GM21390 (cell line): ENCODE results near the gene EDC4.
"Not testable (repeated sequence)": the region's sequence is repeated elsewhere in the genome, so short reads cannot be mapped to it uniquely, and the experiment has no call there.

Experiments
- ATAC-seq: cut with Tn5 transposase; IDR thresholded peaks from one replicate; pipeline ENCODE4 v1.9.1; 2021; ENCODE audit not compliant: unreplicated experiment

The EDC4 gene

DNA sequence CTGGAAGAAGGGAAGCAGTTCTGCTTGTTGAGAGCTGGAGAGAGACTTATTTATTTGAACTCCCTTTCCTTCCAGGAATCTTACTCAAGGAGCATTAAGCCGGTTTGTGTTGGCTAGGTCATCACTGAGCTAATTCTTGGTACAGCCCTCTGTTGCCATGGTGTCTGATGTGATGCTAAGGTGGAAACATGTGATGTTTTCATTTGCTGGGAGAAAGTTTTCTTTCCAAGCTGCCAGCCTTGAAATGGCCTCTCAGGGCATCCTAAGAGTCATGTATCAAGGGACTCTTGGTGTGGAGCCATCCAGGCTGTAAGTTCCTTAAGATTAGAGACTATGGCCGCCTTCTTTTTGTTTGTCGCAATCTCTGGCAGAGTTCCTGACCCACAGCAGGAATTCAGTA, 24.4 kb downstream of the EDC4 start:
- ATAC-seq: no peak

DNA sequence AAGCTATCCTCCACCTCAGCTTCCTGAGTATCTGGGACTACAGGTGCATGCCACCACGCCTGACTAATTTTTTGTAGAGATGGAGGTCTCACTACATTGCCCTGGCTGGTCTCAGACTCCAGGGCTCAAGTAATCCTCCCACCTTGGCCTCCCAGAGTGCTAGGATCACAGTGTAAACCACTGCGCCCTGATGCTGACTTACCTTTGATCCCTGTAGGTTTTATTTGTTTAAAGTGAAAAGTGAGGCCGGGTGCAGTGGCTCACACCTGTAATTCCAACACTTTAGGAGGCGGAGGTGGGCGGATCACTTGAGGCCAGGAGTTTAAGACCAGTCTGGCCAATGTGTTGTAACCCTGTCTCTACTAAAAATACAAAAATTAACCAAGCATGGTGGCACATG, 28.9 kb downstream of the EDC4 start:
- ATAC-seq: no peak

- ATAC-seq: no peak
These were observed 30.0 kb downstream of the EDC4 start for GRCh38 chr16:67902831-67903230.

DNA sequence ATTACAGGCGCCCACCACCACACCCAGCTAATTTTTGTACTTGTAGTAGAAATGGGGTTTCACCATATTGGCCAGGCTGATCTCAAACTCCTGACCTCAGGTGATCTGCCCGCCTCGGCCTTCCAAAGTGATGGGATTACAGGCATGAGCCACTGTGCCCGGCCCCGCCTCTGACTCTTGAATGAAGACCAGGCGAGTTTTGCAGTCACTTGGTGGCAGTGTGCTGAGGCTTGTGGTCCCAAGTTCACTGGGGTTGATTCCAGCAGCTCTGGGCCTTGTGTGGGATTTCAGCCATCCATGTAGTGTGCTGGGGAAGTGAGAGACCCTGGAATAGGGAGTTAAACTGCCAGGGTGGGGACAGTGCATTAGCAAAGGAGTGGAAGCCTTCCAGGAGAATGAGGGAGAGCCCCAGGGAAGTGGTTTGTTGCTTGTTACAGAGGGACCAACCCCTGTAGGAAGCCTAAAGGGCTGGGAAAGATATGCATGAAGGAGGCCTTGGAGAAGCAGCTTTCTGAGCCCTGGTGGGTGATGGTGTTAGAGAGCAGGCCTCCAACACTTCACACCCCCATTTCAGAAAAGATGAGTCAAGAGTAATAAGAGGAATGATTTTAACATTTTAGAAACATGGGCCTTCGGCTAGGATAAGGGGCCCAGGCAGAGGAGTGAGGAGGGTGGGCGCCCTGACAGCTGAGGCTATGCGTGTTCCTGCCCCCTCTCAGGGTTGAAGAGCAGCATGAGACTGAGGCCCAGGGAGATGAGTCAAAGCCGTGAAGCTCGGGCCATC, 34.7 kb downstream of the EDC4 start:
- ATAC-seq: no peak

DNA sequence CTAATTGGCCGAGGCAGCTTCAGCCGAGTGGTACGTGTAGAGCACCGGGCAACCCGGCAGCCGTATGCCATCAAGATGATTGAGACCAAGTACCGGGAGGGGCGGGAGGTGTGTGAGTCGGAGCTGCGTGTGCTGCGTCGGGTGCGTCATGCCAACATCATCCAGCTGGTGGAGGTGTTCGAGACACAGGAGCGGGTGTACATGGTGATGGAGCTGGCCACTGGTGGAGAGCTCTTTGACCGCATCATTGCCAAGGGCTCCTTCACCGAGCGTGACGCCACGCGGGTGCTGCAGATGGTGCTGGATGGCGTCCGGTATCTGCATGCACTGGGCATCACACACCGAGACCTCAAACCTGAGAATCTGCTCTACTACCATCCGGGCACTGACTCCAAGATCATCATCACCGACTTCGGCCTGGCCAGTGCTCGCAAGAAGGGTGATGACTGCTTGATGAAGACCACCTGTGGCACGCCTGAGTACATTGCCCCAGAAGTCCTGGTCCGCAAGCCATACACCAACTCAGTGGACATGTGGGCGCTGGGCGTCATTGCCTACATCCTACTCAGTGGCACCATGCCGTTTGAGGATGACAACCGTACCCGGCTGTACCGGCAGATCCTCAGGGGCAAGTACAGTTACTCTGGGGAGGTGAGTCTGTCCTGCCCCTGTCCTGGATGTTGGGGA, 36.3 kb downstream of the EDC4 start:
- ATAC-seq: no peak

- no peak for ATAC-seq
These were observed 37.3 kb downstream of the EDC4 start for GRCh38 chr16:67910158-67910557.

DNA sequence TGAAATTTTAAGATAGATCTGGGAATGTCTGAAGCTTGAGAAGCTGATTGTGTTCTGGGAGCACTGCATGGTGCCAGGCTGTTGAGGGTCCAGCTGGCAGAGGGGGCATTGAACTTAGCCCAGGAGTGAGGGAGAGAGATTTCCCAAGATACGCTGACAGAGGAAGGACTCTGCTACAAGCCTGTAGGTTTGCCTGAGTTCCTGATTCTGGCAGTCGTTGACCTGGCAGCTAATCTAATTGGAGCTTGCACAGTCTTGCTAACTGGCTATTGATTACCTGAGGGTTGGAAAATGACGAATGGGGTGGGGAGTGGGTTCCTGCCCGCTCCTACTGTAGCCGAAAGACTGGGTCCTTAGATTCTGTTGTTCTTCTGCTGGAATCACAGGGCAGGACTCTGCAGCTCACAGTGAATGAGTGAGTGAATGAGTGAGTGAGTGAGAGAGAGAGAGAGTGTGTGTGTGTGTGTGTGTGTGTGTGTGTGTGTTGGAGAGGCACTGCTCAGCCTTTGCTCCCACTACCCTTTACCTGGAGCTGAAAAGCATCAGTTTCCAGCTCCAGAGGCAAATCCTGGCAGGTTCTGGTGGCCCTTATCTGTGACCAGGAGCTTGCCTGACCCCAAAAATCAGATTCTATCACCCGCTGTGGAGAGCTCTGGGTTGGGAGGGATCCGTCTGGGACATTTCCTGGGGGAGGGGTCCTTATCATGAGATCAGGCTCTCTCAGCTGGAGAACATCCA, 42.1 kb downstream of the EDC4 start:
- ATAC-seq: no peak

DNA sequence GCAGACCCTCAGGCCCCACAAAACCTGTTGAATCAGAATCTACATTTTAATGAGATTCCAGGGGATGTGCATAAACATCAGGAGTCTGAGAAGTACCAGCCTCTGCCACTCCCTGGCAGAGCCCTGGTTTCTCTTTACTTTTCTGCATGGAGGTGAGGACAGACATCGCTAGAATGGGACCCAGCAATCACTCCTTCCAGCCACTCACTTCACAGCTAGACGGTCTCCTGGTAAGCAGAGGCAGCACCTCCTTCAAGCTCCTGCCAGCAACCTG, 42.6 kb downstream of the EDC4 start:
- not testable (repeated sequence) for ATAC-seq

- no peak for ATAC-seq
These were observed 43.2 kb downstream of the EDC4 start for GRCh38 chr16:67915831-67916723.

DNA sequence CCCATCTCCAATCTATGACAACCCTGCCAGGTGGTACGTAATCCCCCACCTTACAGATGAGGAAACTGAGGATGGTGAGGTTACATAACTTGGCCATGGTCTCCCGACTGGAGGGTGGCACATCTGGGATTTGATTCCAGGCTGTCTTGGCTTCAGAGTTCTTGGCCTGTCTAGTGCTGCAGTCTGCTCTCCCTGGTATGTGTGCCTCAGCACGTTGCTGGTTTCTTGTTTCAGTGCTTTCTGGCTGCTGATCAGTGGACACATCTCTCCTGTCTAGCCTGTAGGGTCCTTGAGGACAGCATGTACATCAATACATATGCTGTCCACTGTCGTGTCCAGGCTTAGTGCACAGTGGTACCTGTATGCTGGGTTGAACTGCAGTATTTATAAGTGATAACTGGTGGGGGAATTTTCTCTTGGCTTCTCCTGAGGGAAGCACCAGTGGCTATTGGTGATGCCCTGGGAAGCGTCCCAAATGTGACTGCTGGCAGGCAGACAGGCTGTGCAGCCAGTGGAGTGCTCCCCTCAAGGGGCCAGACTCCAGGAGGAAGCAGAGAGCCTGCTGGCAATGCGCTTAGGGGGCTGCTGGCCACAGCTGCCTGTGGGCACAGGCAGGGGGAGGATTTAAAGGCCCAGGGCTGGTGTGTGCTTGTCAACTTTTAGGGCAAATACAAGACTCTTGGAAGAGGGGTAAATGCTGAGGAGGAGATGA, 44.4 kb downstream of the EDC4 start:
- no peak for ATAC-seq

DNA sequence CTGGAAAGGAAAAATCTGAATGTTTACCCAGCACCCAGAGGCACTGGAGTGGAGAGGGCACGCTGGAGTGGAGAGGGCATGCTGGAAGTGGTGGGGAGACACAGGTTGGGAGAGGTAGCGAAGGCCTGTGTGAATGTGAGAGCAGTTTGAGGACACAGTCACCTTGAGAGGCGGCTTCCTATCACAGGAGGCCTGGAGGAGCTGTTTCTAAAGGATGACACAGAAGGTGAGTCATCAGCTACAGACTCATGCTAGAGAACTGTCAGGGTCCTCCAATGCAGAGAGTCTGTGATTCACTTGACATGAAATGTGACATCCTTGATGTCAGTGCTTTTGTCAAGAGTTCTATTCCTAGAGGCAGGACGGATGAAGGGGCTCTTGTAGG, 45.0 kb downstream of the EDC4 start:
- no peak for ATAC-seq

DNA sequence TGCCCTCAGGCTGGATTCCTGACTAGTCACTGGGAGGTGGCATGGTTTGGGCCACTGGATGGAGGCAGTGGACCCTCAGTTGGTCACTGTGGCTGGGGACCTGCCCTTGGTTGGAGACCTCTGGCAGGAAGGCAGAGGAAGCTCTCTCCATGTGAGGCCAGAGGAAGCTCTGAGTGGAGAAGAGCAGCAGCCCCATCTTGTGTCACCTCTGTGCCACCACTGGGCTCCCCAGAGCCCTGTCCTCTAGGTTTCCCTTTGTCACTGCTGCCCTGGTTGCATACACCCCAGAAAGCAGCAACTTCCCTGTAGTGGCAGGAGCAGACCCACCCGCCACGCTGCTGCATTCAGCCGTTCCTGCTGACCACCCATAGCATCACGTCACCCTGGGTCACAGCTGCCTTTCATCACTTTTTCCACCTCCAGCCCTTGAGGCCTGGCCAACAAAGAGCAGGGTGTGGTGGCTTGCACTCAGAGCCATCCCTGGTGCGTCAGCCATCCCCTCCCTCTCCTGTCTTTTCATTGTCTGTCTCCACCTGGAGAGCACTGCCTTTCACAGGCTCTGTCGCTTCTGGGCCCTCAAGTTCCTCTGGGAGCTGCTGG, 46.9 kb downstream of the EDC4 start:
- no peak for ATAC-seq

- ATAC-seq: no peak
These were observed 49.4 kb downstream of the EDC4 start for GRCh38 chr16:67922221-67922620.

- ATAC-seq: no peak
These were observed 49.9 kb downstream of the EDC4 start for GRCh38 chr16:67922740-67923139.

GRCh38 chr16:67923414-67924116, 50.7 kb downstream of the EDC4 start:
- no peak for ATAC-seq

DNA sequence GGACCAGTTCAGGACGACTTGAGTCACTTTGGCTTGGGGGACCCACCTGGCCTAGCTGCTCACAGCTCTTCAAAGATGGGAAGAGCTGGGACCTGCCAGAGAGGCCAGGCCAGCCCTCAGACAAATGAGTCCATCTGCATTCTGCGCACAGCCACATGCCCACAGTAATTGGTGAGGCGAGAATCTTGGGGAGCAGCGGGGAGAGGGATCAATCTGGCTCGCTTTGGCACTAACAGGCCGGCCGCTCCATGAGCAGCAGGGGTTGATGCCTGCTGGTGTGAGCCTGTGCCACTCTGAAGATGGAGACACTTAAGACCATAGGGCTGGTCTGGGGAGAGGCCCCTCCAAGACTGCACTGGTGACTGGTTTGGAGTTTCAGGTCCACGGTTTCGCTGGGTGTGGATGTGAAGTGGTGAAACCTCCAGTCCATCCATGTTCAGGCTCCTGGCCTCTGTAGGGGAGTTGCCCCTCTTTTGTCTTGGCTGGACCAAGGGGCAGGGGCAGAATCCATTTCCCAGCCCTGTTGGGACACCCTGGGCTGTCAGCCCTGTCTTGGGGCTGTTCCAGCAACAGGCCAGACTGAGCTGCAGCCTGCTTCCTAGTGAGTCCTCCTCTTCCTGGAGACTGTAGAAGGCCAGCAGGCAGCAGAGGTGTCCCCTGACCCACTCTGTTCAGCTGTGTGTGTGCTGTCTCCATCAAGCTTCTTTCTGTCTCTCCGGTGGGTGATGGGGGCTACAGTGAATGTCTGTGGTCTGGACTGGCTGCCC, 51.5 kb downstream of the EDC4 start:
- ATAC-seq: no peak

DNA sequence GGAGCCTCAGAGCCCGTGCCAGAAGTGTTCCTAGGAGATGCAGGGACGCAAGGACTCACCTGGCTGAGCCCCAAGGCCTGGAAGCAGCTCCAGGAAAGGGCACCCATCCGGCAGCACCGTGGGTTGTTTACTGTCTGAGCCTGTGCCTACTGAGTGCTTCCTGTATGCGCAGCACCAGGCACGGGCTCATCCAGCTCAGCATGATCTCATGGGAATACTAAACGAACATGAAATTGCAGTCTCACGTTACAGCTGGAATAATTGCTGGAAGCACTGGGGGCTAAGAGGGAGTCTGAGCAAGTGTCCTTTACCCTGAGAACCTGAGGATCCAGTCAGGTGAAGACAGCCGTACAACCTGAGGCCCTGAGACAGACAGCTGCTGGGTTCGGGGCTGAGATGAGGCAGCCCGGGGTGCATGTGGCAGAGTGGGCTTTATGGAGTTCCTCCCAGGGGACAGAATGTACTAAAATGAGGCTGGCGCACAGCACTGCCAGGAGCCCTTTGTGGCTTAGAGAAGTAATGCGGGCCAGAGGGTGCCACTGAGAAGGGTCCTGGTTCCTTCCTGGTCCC, 53.4 kb downstream of the EDC4 start:
- ATAC-seq: no peak

DNA sequence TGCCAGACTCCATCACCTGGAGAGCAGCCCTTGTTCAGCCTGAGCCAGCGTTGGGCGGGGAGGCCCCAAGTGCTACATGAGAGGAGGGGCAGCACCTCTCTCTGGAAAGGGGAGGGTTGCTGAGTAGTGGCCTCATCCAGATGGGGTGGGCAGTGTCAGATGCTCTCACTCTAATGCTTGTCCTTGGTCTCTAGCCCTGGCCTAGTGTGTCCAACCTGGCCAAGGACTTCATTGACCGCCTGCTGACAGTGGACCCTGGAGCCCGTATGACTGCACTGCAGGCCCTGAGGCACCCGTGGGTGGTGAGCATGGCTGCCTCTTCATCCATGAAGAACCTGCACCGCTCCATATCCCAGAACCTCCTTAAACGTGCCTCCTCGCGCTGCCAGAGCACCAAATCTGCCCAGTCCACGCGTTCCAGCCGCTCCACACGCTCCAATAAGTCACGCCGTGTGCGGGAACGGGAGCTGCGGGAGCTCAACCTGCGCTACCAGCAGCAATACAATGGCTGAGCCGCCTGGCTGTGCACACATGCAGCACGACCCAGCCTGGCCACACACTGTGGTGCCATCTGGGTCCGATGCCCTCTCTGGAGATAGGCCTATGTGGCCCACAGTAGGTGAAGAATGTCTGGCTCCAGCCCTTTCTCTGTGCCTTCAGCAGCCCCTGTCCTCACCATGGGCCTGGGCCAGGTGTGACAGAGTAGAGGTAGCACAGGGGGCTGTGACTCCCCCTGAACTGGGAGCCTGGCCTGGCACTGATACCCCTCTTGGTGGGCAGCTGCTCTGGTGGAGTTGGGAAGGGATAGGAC, 54.5 kb downstream of the EDC4 start:
- ATAC-seq: no peak
